HepG2 (cell line): Measurements from ENCODE around the gene MTOR. TPM values are rescaled to one million over a fixed set of nuclear protein-coding genes. Genes with fewer than 3 reads are reported as not detected.

ENCODE experiments used
- ATAD3A ChIP-seq: sonication (generic); formaldehyde crosslinking; IDR thresholded peaks from 2 replicates; pipeline ENCODE4 v1.4.0; 2020; ENCODE audit warnings: missing genetic modification reagents
- CBX5 ChIP-seq: sonication (generic); formaldehyde crosslinking; IDR thresholded peaks from 2 replicates; pipeline ENCODE4 v1.4.0; 2020; ENCODE audit warnings: missing genetic modification reagents, borderline replicate concordance
- ETV6 ChIP-seq: sonication (generic); formaldehyde crosslinking; conservative IDR thresholded peaks from 2 replicates; pipeline ENCODE4 v1.4.0; 2020; ENCODE audit warnings: missing genetic modification reagents
- GATA4 ChIP-seq: sonication (generic); IDR thresholded peaks from 2 replicates; pipeline ENCODE4 v1.6.1; 2016; ENCODE audit warnings: antibody characterized with exemption, low read depth, borderline replicate concordance
- HOXD1 ChIP-seq: sonication (generic); formaldehyde crosslinking; IDR thresholded peaks from 2 replicates; pipeline ENCODE4 v1.5.0; 2020; ENCODE audit warnings: missing genetic modification reagents
- KMT2A ChIP-seq: sonication (generic); formaldehyde crosslinking; IDR thresholded peaks from 2 replicates; pipeline ENCODE4 v1.4.0; 2020; ENCODE audit warnings: missing genetic modification reagents
- MIXL1 ChIP-seq: IDR thresholded peaks from 2 replicates; pipeline ENCODE4 v1.6.1; 2016
- NCOA1 ChIP-seq: sonication (generic); formaldehyde crosslinking; IDR thresholded peaks from 2 replicates; pipeline ENCODE4 v1.9.0; 2021; ENCODE audit warnings: missing genetic modification reagents
- PHB2 ChIP-seq: fragments of 450-650 bp; IDR thresholded peaks from 2 replicates; pipeline ENCODE4 v1.6.1; 2018; ENCODE audit not compliant: partially characterized antibody
- RAD51 ChIP-seq: fragments of 450-650 bp; IDR thresholded peaks from 2 replicates; pipeline ENCODE4 v1.6.1; 2016; ENCODE audit warnings: borderline replicate concordance
- RCOR2 ChIP-seq: IDR thresholded peaks from 2 replicates; pipeline ENCODE4 v1.6.1; 2016; ENCODE audit warnings: missing biosample characterization, missing genetic modification reagents
- SIN3B ChIP-seq: fragments of 150-350 bp; IDR thresholded peaks from 2 replicates; pipeline ENCODE4 v1.6.1; 2014; ENCODE audit warnings: low read length
- SMARCE1 ChIP-seq: fragments of 450-650 bp; IDR thresholded peaks from 2 replicates; pipeline ENCODE4 v1.6.1; 2017; ENCODE audit warnings: borderline replicate concordance
- ZBTB20 ChIP-seq: sonication (generic); formaldehyde crosslinking; IDR thresholded peaks from 2 replicates; pipeline ENCODE4 v1.8.1; 2023; ENCODE audit warnings: missing genetic modification reagents, low read depth, mild to moderate bottlenecking, borderline replicate concordance
- ZC3H4 ChIP-seq: sonication (generic); formaldehyde crosslinking; IDR thresholded peaks from 2 replicates; pipeline ENCODE4 v1.4.0; 2020; ENCODE audit warnings: missing genetic modification reagents, borderline replicate concordance
- ZNF160 ChIP-seq: sonication (generic); formaldehyde crosslinking; IDR thresholded peaks from 2 replicates; pipeline ENCODE4 v1.8.0; 2022; ENCODE audit warnings: mild to moderate bottlenecking, inconsistent platforms, missing genetic modification reagents
- ZNF24 ChIP-seq: fragments of 450-650 bp; IDR thresholded peaks from 2 replicates; pipeline ENCODE4 v1.6.1; 2017; ENCODE audit warnings: antibody characterized with exemption, mild to moderate bottlenecking
- ZNF337 ChIP-seq: sonication (generic); formaldehyde crosslinking; IDR thresholded peaks from 2 replicates; pipeline ENCODE4 v1.5.1; 2020; ENCODE audit warnings: missing genetic modification reagents, low read depth, mild to moderate bottlenecking, borderline replicate concordance
- ZNF616 ChIP-seq: sonication (generic); formaldehyde crosslinking; IDR thresholded peaks from 2 replicates; pipeline ENCODE4 v1.5.0; 2020; ENCODE audit warnings: low read depth, mild to moderate bottlenecking, missing genetic modification reagents
- ZNF7 ChIP-seq: IDR thresholded peaks from 2 replicates; pipeline ENCODE4 v1.6.1; 2016; ENCODE audit warnings: missing biosample characterization, missing genetic modification reagents
- ZSCAN9 ChIP-seq: IDR thresholded peaks from 2 replicates; pipeline ENCODE4 v1.6.1; 2016; ENCODE audit warnings: borderline replicate concordance
- polyA plus RNA-seq, 8 experiments: library from polyadenylated mRNA; depleted of rRNA in 3 of 8; stranded (reverse) in 7 of 8; unstranded in 1 of 8; fragments of >200 nt; fragmentation: Illumina TruSeq in 4 of 8; extraction: Trizol in 4 of 8; gene quantifications; 2 replicates each; pipeline versions ENCODE4 v1.2.1 to v1.2.3, GENCODE V29; 2011 to 2016; ENCODE audit warnings: low read depth in 4 of 8, missing spikeins in 1 of 8, mixed read lengths in 1 of 8; ENCODE audit not compliant: insufficient read depth in 1 of 8
- total RNA-seq, 5 experiments: library from RNA; depleted of rRNA; stranded (reverse); fragments of >200 nt; fragmentation: Illumina TruSeq; extraction: Trizol; gene quantifications; 2 replicates each; pipeline ENCODE4 v1.2.3, GENCODE V29; 2016; ENCODE audit warnings: low read depth in 1 of 5
- TF ChIP-seq, protein P1 (sequence below): sonication (generic); formaldehyde crosslinking; IDR thresholded peaks from 2 replicates; pipeline ENCODE4 v1.5.0; 2020; ENCODE audit warnings: mild to moderate bottlenecking, missing genetic modification reagents
- TF ChIP-seq, protein P2 (sequence below): sonication (generic); formaldehyde crosslinking; IDR thresholded peaks from 2 replicates; pipeline ENCODE4 v1.8.1; 2023; ENCODE audit warnings: missing genetic modification reagents, mild to moderate bottlenecking, borderline replicate concordance
- TF ChIP-seq, protein P3 (sequence below): IDR thresholded peaks from 2 replicates; pipeline ENCODE4 v1.6.1; 2012; ENCODE audit warnings: inconsistent platforms
- TF ChIP-seq, protein P4 (sequence below): IDR thresholded peaks from 2 replicates; pipeline ENCODE4 v1.6.1; 2016; ENCODE audit warnings: low read depth

Gene MTOR
- total and polyA plus RNA-seq, 2 of the 13 experiments (the other 11 are each of a cell fraction or from before 2014, with no cell fraction given) = 24.6 to 34.6 TPM

DNA sequence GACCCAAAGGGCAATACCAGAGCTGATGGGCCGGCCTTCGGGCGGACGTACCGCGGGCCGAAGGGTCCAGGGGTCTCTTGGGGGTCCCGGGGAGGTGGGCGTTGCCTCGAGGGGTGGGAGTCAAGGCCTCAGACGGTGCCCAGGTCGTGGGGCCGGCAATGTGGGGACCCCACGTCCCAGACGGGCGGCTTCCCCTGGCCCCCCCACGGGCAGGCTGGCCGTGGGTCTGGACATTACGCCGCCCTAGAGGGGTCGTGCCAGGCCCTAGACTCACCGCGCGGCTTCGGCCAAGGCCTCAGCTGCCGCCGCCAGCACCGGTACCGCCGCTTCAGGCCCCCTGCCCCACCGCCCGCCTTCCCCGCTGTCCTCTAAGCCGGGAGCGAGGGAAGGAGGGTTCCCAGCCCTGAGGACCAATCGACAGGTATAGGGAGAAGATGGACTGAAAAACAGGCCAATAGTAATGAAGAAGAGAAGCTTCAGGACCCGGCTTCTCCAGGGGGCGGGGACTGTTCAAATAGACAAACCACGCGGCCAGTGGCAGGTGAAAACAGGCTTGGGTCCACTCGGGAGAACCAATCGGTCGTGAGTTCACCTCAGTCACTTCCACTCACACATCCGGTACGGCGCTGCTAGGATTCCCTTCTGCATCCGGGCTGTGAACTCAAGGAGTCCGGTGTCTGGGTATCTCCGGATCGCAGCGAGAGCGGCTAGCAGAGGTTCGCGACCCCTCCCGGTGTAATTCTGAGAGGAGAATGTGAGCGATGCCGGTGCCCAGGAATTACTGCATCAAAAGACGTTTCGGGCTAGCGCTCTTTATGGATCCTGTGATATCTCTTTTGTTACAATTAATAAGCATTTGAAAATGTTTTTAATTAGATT, at the start of gene MTOR (continued):
- TF ChIP-seq, protein P1, sequence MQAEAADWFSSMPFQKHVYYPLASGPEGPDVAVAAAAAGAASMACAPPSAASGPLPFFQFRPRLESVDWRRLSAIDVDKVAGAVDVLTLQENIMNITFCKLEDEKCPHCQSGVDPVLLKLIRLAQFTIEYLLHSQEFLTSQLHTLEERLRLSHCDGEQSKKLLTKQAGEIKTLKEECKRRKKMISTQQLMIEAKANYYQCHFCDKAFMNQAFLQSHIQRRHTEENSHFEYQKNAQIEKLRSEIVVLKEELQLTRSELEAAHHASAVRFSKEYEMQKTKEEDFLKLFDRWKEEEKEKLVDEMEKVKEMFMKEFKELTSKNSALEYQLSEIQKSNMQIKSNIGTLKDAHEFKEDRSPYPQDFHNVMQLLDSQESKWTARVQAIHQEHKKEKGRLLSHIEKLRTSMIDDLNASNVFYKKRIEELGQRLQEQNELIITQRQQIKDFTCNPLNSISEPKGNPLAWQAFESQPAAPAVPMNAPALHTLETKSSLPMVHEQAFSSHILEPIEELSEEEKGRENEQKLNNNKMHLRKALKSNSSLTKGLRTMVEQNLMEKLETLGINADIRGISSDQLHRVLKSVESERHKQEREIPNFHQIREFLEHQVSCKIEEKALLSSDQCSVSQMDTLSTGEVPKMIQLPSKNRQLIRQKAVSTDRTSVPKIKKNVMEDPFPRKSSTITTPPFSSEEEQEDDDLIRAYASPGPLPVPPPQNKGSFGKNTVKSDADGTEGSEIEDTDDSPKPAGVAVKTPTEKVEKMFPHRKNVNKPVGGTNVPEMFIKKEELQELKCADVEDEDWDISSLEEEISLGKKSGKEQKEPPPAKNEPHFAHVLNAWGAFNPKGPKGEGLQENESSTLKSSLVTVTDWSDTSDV (CRISPR knock-in tag) = peak; percentile 71; the same call in 1 of the 2 replicates
- TF ChIP-seq GATA4 = 0 out of 2 replicates have a peak, but pooled peaks have one; percentile 20
- TF ChIP-seq ZSCAN9 (CRISPR knock-in tag) = no peak
- TF ChIP-seq ZNF7 (CRISPR knock-in tag) = peak; percentile 14; the same call in 1 of the 2 replicates
- peak; percentile 67; the same call in 1 of the 2 replicates for TF ChIP-seq ZBTB20 (CRISPR knock-in tag)
- peak; percentile 80 for TF ChIP-seq MIXL1
- no peak for TF ChIP-seq ZNF24
- TF ChIP-seq NCOA1 = no peak
- no peak for TF ChIP-seq ZNF160
- no peak for TF ChIP-seq SMARCE1
- no peak for TF ChIP-seq PHB2
- TF ChIP-seq RCOR2 (CRISPR knock-in tag) = no peak; the same call in 1 of the 2 replicates
- no peak for TF ChIP-seq RAD51
- TF ChIP-seq ZNF616 (CRISPR knock-in tag) = no peak
- TF ChIP-seq HOXD1 = no peak
- peak; percentile 97 for TF ChIP-seq KMT2A (CRISPR knock-in tag)
- TF ChIP-seq CBX5 (CRISPR knock-in tag) = peak; percentile 31; the same call in 1 of the 2 replicates
- no peak for TF ChIP-seq ETV6 (CRISPR knock-in tag)
- no peak for TF ChIP-seq ZC3H4 (CRISPR knock-in tag)
- TF ChIP-seq, protein P2, sequence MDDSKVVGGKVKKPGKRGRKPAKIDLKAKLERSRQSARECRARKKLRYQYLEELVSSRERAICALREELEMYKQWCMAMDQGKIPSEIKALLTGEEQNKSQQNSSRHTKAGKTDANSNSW (CRISPR knock-in tag) = no peak
- TF ChIP-seq, protein P3, sequence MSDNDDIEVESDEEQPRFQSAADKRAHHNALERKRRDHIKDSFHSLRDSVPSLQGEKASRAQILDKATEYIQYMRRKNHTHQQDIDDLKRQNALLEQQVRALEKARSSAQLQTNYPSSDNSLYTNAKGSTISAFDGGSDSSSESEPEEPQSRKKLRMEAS = peak; percentile 59
- TF ChIP-seq, protein P4, sequence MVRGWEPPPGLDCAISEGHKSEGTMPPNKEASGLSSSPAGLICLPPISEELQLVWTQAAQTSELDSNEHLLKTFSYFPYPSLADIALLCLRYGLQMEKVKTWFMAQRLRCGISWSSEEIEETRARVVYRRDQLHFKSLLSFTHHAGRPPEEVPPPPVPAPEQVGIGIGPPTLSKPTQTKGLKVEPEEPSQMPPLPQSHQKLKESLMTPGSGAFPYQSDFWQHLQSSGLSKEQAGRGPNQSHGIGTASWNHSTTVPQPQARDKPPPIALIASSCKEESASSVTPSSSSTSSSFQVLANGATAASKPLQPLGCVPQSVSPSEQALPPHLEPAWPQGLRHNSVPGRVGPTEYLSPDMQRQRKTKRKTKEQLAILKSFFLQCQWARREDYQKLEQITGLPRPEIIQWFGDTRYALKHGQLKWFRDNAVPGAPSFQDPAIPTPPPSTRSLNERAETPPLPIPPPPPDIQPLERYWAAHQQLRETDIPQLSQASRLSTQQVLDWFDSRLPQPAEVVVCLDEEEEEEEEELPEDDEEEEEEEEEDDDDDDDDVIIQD (CRISPR knock-in tag) = peak; percentile 38; the same call in 1 of the 2 replicates
- no peak for TF ChIP-seq ZNF337 (CRISPR knock-in tag)
- no peak for TF ChIP-seq ATAD3A (CRISPR knock-in tag)
- TF ChIP-seq SIN3B = peak; percentile 80; the same call in 1 of the 2 replicates
